GM18858 (cell line): ENCODE measurements around the gene NKD1.

Experiments used
- ATAC-seq: cut with Tn5 transposase; IDR thresholded peaks from one replicate; pipeline ENCODE4 v1.9.1; 2021; ENCODE audit not compliant: unreplicated experiment

NKD1 gene

GRCh38 chr16:50598256-50598894 lies 50.2 kb downstream of the NKD1 start:
- no peak for ATAC-seq

DNA sequence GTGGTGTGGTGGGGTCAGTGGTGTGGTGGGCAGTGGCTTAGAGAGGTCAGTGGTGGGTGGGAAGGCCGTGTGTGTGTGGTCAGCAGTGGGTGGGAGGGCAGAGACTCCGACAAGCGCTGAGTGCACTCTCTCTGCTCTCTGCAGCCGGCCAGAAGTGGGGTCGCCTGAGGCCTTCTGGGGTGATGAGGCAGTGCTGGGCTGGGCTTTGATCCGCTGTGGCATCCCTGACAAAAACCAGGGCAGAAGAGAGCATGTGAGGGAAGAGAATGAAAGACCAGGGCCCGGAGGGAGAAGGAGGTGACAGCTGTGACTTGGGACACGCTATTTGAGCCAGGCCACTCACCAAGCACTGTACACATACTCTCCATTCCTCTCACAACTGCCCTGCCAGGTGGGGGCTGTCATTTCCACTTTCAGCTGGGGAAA lies 50.8 kb downstream of the NKD1 start:
- no peak for ATAC-seq

DNA sequence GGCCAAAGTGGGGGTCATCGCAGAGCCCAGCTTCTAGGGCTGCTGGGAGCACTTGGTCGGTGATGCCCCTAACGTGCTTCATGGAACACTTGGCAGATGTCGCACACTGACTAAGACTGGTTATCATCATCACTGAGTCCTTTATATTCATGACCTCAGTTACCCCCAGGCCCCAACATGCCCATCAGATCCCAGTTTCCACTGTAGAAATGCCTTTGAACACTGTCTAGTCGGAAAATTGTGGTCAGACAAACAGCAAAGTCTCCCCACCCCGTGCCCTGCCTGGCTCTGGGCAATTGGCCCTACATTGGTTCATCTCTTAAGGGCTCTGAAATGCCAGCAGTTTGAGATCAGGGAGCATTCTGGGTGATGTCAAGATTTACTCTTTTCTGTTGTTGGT lies 51.3 kb downstream of the NKD1 start:
- no peak for ATAC-seq

DNA sequence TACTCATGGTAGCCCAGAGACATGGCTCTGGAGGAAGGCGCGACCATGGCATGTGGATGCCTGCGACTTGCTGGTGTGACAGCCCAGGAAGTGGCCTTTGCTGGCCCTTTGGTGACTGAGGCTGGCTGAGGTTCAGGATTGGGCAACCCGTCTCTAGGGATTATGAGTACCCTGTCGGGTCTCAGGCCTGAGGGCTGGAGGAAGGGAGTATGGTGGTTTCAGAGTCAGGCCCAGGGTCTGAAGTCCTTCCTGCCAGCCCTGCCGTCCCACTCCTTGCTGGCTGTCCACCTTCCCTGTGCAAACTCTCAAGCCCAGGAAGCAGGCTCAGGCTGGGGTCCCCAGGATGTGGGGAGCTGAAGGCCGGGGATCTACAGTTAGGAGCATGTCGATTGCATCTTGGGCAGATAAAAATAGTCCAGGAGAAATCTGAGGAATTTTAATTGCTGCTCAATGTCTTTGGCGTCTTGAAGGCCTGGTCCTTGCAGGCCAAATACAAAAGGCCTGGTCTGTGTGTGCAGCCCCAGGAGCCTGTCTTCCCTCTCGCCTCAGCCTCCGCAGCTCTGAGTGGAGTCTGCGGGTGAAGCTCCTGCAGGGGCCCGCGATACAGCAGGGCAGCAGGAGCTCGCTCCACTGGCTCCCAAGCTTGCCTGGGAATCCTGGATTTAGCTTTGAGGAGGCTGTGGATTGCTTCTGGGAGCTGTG lies 52.5 kb downstream of the NKD1 start:
- ATAC-seq: no peak

DNA sequence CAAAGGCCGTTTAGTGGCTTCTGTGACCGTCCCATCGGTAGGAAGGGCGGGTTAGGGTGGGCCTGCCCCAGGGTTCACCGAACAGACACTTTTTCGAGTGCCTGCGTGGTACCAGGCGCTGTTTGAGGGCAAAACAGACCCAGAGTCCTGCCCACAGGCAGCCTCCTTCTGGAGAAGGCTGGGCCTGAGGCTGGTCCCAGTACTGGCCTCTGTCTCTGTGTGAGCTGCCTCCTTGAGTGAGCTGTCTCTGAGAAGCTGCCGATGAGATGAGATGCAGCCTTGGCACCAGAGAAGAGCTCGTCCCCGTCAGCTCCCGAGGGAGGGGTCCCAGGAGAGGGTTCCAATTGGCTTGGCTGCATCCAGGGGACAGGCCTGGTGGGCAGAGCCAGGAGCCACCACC lies 53.1 kb downstream of the NKD1 start:
- ATAC-seq: no peak

DNA sequence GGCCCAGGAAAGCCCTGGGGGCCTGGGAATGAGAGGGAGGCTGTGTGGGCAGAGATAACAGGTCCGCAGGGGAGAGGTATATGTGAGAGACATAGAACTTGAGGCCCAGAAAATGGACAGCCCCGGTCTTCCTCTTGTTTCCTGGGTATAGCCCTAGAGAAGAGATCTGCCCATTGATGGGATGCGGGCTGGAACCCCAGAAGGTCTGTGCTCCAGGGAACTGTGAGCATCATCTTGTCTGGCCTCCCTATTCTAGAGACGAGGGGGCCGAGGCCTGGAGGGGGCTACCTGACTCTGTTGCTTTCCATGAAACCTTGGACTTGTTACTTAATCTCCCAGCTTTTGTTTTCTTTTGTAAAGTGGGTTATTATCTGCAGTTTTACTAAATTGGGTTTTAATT lies 53.9 kb downstream of the NKD1 start:
- ATAC-seq: no peak

DNA sequence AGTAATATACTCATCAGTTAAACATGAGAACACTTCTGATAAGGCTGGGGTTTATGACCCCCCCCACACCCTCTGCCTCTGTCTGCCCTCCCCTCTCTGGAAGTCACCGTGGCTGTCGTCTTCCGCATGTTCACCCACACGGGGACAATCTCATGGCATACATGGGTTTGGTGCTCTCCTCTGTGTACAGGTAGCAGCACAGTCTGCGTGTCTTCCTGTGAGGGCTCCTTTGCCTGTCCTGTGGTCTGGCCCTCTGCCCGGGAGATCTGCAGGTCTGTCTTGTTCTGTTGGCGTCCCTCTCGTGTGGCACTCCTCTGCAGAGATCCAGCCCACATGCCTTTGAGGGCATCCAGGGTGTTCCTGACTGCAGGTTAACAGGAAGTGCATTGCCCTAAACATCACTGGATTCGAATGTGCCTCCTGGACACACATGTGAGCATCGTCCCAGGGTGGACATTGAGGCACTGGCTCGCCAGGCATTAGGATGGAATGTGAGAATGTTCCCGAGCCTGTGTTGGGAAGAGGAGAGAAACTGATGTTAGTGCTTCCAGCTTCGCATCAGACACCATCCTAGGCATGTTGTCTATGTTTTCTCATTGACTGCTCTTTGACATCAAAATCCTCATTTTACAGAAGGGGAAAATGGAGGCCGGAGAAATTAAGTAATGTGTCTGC lies 54.5 kb downstream of the NKD1 start:
- ATAC-seq: no peak

DNA sequence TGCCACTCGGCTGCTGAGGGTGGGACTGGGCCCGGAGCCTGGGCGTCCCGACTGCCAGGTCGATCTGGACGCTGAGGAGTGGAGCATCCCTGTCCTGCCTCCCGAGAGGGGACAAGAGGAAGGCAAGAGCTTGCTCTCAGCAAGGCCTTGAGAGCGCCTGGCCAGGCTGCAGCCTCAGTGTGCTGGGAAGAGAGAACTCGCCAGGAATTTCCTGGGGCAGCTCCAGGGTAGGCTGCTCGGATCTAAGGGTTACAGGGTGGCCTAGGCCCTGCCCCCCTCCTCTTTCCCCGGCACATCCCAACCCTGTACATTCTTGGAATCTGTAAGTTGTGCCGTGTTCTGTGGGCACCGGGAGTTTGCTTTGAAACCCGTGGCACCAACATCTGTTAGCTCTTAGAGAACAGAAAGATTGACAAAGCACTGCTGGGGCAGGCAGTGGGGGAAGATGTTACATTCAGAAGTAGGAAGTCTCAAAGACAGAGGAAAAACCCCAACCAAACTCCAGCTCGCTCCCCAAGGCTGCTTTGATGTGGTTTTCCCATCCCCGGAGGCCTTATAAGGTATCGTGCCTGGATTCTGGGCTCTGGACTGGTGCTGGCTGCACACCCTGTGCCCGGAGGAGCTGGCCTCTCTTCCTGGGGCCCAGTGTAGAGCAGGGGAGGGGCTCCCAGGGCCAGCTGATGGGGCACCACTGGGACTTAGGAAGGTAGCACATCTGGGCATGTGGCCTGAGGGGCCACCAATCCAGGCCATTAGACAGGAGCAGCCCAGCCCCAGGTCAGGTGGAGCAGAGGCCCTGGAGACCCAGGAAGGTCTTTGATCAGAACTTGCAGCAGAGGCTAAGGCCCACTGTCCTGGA lies 55.2 kb downstream of the NKD1 start:
- no peak for ATAC-seq

- ATAC-seq: no peak
These were observed 55.8 kb downstream of the NKD1 start for GRCh38 chr16:50604065-50604418.

DNA sequence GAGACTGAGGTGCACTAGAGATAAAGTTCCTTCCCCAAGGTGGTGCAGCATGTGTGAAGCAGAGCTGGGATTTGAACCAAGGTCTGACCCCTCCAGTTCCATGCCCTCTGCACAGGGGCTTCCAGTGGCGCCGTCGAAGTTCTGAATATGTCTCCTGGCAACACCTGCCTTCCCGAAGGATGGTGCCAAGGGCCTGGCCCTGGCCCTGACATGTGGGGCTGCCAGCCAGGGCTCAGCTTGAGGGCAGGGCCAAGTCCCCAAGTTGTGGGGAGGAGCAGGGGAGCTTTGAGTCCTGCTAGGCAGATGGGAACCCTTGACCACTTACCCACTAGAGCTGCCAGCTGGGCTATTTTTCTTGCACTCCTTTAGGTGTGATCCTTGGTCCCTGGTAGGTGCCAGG lies 56.4 kb downstream of the NKD1 start:
- ATAC-seq: no peak

DNA sequence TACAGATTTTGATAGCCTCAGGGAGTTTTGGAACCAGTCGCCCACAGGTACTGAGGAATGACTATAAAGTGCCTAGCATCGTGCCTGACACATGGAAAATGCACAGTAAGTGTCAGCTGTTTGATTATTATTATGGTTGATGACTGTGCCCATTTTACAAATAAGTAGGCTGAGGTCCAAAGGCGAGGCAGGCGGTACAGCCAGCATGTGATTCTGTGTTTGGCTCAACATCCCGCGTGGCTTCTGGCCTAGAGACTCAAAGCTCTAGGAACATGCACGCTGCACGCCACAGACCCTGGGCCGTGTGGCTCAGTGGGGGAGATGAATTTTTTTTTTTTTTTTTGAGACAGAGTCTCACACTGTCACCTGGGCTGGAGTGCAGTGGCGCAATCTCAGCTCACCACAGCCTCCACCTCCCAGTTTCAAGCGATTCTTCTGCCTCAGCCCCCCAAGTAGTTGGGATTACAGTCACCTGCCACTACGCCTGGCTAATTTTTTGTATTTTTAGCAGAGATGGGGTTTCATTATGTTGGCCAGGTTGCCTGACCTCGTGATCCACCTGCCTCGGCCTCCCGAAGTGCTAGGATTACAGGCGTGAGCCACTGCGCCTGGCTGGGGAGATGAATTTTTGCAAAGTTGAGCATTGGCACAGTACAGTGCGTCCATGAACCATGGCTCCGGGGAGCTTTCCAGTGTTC lies 57.7 kb downstream of the NKD1 start:
- ATAC-seq: no peak

DNA sequence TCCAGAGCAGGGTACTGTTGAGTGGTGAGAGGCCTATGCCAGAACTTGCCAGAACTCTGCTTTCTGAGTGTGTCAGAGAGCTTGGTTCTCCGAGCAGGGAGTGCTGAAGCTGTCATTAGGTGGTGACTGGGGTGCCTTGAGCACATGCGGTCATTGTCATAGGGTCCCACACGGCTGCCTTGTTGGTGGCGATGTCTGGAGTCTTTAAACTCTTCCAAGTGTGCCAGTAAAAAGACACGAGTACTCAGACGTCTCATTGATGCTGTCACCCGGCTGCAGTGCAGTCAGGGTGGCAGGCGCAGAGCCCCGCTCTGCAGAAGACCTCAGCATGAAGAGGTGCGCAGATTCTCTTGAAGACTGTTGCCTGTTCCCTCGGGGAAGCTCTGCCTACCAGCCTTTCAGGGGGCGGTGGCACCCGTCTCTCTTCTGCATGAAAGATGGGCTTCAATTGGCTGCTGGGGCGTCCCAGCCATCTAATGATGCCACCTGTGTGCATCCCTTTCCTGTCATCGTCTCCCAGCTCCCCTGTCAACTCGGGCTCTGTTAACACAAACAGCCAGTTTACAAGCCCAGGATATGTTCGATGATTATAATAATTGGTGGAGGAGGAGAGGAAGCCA lies 58.3 kb downstream of the NKD1 start:
- ATAC-seq: no peak

DNA sequence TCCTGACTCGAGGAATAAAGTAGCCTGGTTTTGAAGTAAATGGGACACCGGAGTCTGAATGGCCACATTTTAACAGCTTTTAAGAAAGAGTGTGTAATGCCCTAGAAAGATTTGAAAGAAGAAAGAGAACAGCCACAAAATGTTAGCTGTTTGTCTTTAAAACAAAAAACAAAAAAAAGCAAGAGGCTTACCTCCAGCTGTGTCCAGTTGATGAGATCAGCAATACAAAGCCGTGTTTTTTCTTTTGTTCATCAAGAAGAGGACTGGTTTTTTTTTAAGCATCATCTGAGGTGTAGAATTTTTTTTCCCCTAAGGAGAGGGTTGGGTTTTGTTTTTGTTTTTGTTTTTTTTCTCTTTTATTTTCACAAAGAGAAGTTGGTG lies 58.8 kb downstream of the NKD1 start:
- no peak for ATAC-seq

DNA sequence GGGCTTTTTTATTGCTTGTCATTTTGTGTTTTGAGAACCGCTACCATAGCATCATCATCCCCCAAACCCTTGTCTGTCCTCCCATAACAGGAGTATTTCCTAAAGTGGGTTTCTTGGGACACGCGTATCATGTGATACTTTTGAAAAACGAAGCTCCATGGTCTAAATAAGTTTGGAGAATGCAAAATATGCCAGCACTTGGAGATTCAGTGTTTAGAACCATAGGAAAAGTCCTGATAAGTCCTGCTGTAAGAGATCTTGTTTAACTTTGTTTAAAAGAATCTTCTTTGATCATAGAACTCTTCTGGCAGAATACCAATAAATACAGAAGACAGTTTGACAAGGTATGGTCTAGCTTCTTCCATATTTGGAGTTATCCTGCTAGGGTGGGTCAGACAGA lies 59.3 kb downstream of the NKD1 start:
- no peak for ATAC-seq

- no peak for ATAC-seq
These were observed 59.9 kb downstream of the NKD1 start for GRCh38 chr16:50607970-50608557.

GRCh38 chr16:50609049-50609448 lies 60.9 kb downstream of the NKD1 start:
- ATAC-seq: no peak

GRCh38 chr16:50609471-50609870 lies 61.3 kb downstream of the NKD1 start:
- ATAC-seq: no peak

GRCh38 chr16:50610331-50611262 lies 62.4 kb downstream of the NKD1 start:
- ATAC-seq: no peak

- ATAC-seq: no peak
These were observed 63.2 kb downstream of the NKD1 start for GRCh38 chr16:50611332-50611934.
